CD1c-positive myeloid dendritic cell (primary cell): ENCODE results near the gene SNX15.

Source experiments
- DNase-seq: peaks from one replicate; pipeline ENCODE4 v3.0.0-alpha.2; 2016; ENCODE audit errors: extremely low spot score

The SNX15 gene

DNA sequence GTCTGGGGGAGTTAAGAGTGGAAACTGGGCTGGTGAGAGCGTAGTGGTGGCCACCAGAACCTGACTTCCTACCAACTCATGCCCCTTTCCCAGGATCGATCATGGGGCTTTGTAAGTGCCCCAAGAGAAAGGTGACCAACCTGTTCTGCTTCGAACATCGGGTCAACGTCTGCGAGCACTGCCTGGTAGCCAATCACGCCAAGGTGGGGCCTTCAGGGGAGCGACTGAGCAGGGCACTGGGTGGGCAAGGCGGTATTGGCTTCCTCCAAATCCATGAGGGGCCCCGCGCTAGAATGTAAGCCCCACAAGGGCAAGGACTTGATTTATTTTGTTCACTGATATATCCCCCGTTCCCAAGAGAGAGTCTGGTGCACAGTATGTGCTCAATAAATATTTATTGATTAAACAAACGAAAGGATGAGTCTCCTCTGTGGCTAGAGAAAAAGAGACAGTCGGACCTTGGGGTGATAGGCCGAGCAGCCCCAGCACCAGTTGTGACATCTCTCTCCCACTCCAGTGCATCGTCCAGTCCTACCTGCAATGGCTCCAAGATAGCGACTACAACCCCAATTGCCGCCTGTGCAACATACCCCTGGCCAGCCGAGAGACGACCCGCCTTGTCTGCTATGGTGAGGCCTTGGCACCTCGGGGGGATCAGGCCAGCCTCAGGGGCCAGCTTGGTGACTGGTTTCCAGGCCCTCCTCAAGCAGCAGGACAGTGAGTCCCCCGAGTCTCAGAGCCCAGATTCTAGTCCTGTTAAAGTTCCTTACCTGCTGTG, 57.5 kb downstream of the SNX15 start:
- no peak for DNase-seq

DNA sequence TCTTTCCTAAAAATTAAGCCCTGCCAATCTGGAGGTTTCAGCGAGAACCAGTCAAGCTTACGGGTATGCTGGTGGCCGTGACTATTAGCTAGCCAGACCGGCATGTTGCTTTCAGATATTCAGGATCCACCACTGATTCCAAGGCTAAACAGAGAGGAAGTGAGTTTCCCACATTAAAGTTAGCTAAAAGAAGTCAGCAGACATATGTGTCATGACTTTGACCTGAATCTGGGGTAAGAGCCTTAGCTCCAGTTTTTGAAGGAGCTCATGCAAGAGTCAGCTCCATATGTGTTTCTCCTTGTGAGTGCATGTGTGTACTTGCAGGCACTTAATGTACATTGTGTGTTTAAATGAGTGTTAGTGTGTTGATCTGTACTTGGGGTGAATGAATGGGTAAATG, 58.2 kb downstream of the SNX15 start:
- no peak for DNase-seq

DNA sequence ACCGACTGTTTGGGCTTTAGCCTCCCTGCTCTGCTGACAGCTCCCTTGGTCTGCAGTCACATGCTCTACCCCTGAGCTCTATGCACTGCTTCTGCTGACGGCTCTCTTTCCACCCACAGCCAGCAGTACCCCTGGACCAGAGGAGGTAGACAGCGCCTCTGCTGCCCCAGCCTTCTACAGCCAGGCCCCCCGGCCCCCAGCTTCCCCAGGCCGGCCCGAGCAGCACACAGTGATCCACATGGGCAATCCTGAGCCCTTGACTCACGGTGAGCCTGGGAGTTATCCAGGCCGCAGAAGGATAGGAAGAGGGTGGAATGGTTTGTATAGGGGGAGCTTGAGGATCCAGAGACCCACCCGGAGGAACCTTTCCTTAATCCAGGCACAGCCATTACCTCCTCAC, 59.6 kb downstream of the SNX15 start:
- no peak for DNase-seq

DNA sequence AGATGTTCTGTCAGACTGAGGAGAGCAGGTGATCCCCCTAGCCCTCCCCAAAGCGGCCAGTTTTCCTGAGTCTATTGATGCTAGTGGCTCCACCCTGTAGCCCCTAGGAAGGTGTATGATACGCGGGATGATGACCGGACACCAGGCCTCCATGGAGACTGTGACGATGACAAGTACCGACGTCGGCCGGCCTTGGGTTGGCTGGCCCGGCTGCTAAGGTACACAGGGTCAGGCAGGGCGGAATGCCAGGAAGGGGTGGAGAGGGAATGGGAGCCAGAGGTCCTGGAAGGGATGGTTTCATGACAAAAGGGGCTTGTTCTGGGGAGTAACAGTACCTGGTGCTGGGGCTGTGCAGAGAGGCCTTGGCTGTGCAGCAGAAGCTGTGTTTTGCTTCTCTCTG, 60.0 kb downstream of the SNX15 start:
- DNase-seq: no peak

DNA sequence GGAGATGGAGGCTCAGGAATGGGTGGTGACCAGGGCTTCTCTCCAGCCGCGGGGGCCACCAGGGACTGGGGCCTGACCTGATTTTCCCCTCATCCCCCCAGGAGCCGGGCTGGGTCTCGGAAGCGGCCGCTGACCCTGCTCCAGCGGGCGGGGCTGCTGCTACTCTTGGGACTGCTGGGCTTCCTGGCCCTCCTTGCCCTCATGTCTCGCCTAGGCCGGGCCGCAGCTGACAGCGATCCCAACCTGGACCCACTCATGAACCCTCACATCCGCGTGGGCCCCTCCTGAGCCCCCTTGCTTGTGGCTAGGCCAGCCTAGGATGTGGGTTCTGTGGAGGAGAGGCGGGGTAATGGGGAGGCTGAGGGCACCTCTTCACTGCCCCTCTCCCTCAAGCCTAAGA, 60.6 kb downstream of the SNX15 start:
- DNase-seq: no peak

DNA sequence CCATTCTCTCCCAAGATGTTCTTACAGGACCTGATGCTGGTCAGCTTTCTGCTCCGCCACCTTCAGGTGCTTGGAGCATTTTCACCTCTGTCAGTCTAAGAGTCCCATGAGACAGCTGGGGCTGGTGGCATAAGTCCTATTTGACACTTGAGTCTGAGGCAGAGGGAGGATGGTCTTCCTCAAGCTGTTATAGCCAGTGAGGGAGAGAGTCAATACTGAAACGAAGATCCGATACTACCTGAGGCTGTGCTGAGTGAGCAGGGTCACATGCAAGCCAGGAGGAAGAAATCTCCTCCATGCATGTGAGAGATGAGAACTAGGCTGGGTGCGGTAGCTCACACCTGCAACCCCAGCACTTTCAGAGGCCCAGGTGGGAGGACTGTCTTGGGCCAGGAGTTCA, 62.4 kb downstream of the SNX15 start:
- no peak for DNase-seq
